ENCODE data around the gene TTLL4. TPM values are rescaled to one million over a fixed set of nuclear protein-coding genes. Genes with fewer than 3 reads are reported as not detected.

Gene TTLL4
- total RNA-seq, 1 experiment from 2014 or later, result 57.1 TPM

DNA sequence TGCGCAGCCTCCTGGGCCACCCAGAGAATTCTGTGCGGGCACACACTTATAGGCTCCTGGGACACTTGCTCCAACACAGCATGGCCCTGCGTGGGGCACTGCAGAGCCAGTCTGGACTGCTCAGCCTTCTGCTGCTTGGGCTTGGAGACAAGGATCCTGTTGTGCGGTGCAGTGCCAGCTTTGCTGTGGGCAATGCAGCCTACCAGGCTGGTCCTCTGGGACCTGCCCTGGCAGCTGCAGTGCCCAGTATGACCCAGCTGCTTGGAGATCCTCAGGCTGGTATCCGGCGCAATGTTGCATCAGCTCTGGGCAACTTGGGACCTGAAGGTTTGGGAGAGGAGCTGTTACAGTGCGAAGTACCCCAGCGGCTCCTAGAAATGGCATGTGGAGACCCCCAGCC, 11.8 kb upstream of the TTLL4 start:
- DNase-seq, result no peak
- Histone ChIP-seq H3K79me2 (ENCODE audit: low read depth) (no peaks in the 10 kb centered on the region), H4K20me1 (ENCODE audit: insufficient read depth) (no peaks in the 10 kb centered on the region), H3K27ac (no peak overlapping the region), H3K4me1 (replicated peaks; ENCODE audit: insufficient read depth) (no peaks in the 10 kb centered on the region), H3K9me3 (ENCODE audit: insufficient read depth, low read depth) (no peaks in the 10 kb centered on the region), H2AFZ (no peak overlapping the region), H3K4me3 (no peak overlapping the region), H3K9me2 (ENCODE audit: insufficient read depth) (no peaks in the 10 kb centered on the region), H3K27me3 (ENCODE audit: insufficient read depth, low read depth) (no peaks in the 10 kb centered on the region), H3F3A (ENCODE audit: insufficient read depth, low read depth) (no peaks in the 10 kb centered on the region), H3K36me3 (ENCODE audit: low read depth) (no peaks in the 10 kb centered on the region), H3K4me2 (no peak overlapping the region)
- TF ChIP-seq EZH2 (IDR thresholded peaks at IDR 0.05; ENCODE audit: low read depth), result no peak
- TF ChIP-seq, protein P1, sequence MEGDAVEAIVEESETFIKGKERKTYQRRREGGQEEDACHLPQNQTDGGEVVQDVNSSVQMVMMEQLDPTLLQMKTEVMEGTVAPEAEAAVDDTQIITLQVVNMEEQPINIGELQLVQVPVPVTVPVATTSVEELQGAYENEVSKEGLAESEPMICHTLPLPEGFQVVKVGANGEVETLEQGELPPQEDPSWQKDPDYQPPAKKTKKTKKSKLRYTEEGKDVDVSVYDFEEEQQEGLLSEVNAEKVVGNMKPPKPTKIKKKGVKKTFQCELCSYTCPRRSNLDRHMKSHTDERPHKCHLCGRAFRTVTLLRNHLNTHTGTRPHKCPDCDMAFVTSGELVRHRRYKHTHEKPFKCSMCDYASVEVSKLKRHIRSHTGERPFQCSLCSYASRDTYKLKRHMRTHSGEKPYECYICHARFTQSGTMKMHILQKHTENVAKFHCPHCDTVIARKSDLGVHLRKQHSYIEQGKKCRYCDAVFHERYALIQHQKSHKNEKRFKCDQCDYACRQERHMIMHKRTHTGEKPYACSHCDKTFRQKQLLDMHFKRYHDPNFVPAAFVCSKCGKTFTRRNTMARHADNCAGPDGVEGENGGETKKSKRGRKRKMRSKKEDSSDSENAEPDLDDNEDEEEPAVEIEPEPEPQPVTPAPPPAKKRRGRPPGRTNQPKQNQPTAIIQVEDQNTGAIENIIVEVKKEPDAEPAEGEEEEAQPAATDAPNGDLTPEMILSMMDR (conservative IDR thresholded peaks at IDR 0.05), result no peak
- intact Hi-C loops (cut with micrococcal nuclease; ENCODE audit: unreplicated experiment), result no loop called here
- no TSS peak for BruUV-seq (replicated peaks)
- ChIA-PET POLR2A (ENCODE audit: unreplicated experiment) (no interaction called here), CTCF (no interaction called here)

DNA sequence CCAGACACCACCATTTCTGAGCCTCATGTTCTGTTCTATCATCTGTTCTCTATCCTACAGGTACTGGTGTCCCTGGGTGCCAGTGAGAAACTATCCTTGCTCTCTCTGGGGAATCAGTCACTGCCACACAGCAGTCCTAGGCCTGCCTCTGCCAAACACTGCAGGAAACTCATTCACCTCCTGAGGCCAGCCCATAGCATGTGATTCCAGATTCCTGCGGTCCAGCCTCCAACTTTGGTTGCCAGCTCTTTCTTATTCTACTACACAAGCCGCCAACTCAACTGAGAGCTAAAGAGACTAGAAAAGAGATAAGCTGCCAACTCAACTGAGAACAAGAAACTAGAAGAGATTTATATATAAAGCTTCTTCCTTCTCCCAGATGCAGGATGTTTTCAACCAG, 8.8 kb upstream of the TTLL4 start:
- Histone ChIP-seq H4K20me1 (ENCODE audit: insufficient read depth) (no peaks in the 10 kb centered on the region), H3K36me3 (ENCODE audit: low read depth) (no peaks in the 10 kb centered on the region), H3F3A (ENCODE audit: insufficient read depth, low read depth) (no peaks in the 10 kb centered on the region), H2AFZ (no peak overlapping the region), H3K79me2 (ENCODE audit: low read depth) (no peaks in the 10 kb centered on the region), H3K9me3 (ENCODE audit: insufficient read depth, low read depth) (no peaks in the 10 kb centered on the region), H3K27me3 (ENCODE audit: insufficient read depth, low read depth) (no peaks in the 10 kb centered on the region), H3K9me2 (ENCODE audit: insufficient read depth) (no peaks in the 10 kb centered on the region), H3K4me2 (no peak overlapping the region), H3K4me3 (no peak overlapping the region), H3K4me1 (replicated peaks; ENCODE audit: insufficient read depth) (no peaks in the 10 kb centered on the region), H3K27ac (no peak overlapping the region)
- intact Hi-C loops (cut with micrococcal nuclease; ENCODE audit: unreplicated experiment), result no loop called here
- TF ChIP-seq EZH2 (IDR thresholded peaks at IDR 0.05; ENCODE audit: low read depth), result no peak
- TF ChIP-seq, protein P1 (conservative IDR thresholded peaks at IDR 0.05), result no peak
- ChIA-PET CTCF (no interaction called here), POLR2A (ENCODE audit: unreplicated experiment) (interaction anchor here (0.5 kb wide), 1 partner anchor 9 kb away, joined by 3 read pairs; no protein-coding TSS in a partner anchor)
- BruUV-seq (replicated peaks), result no TSS peak
- no peak for DNase-seq

DNA sequence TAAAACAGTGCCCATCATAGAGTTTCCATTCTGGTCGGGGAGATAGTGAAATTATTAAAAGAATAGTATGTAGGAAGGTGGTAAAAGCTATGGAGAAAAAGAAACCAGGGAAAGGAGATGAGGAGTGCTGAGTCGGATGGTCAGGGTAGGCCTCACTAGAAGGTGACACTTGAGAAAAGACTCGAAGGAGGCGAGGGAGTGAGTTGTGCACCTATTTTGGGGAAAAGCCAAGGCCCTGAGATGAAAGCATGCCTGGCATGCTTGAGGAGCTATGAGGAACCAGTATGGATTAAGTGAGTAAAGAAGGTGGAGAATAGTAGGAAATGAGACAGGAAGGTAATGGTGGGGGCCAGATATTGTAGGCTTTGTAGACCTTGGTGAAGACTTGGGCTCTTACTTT, 7.3 kb upstream of the TTLL4 start:
- H3K9me2 ChIP-seq (ENCODE audit: insufficient read depth), result no peaks in the 10 kb centered on the region
- no peaks in the 10 kb centered on the region for H4K20me1 ChIP-seq (ENCODE audit: insufficient read depth)
- no peak overlapping the region for H3K4me3 ChIP-seq
- no peaks in the 10 kb centered on the region for H3K4me1 ChIP-seq (replicated peaks; ENCODE audit: insufficient read depth)
- no peaks in the 10 kb centered on the region for H3K9me3 ChIP-seq (ENCODE audit: insufficient read depth, low read depth)
- intact Hi-C loops (cut with micrococcal nuclease; ENCODE audit: unreplicated experiment), result no loop called here
- BruUV-seq (replicated peaks), result no TSS peak
- H3K36me3 ChIP-seq (ENCODE audit: low read depth), result no peaks in the 10 kb centered on the region
- no peak overlapping the region for H3K4me2 ChIP-seq
- H3K79me2 ChIP-seq (ENCODE audit: low read depth), result no peaks in the 10 kb centered on the region
- no peaks in the 10 kb centered on the region for H3K27me3 ChIP-seq (ENCODE audit: insufficient read depth, low read depth)
- H3K27ac ChIP-seq, result no peak overlapping the region
- ChIA-PET POLR2A (ENCODE audit: unreplicated experiment) (no interaction called here), CTCF (no interaction called here)
- DNase-seq, result no peak
- TF ChIP-seq, protein P1 (conservative IDR thresholded peaks at IDR 0.05), result no peak
- H2AFZ ChIP-seq, result no peak overlapping the region
- no peaks in the 10 kb centered on the region for H3F3A ChIP-seq (ENCODE audit: insufficient read depth, low read depth)
